Renal cortical epithelial cell (primary cell): ENCODE measurements around the gene TALDO1. TPM values are rescaled to one million over a fixed set of nuclear protein-coding genes. Genes with fewer than 3 reads are reported as not detected.

ENCODE experiments used
- DNase-seq: peaks from one replicate; pipeline ENCODE4 v3.0.0-alpha.2; 2011; ENCODE audit warnings: low read depth
- total RNA-seq: library from RNA; depleted of rRNA; stranded (reverse); fragments of >200 nt; gene quantifications from 2 replicates; pipeline ENCODE4 v1.2.3, GENCODE V29; 2014

Gene TALDO1
- total RNA-seq, 1 donor from 2014 or later: 188 TPM

- no peak for DNase-seq
Measured at GRCh38 chr11:714436-714835, 32.8 kb upstream of the TALDO1 start.

- no peak for DNase-seq
Measured at GRCh38 chr11:719214-720016, 27.8 kb upstream of the TALDO1 start.

GRCh38 chr11:720017-720641 lies 27.1 kb upstream of the TALDO1 start:
- DNase-seq: no peak

- no peak for DNase-seq
Measured at GRCh38 chr11:720642-721246, 26.5 kb upstream of the TALDO1 start.

GRCh38 chr11:721247-721740 lies 26.0 kb upstream of the TALDO1 start:
- DNase-seq: no peak

- DNase-seq: no peak
Measured at GRCh38 chr11:721741-722345, 25.4 kb upstream of the TALDO1 start.

GRCh38 chr11:722346-722811 lies 24.9 kb upstream of the TALDO1 start:
- DNase-seq: no peak

- DNase-seq: peak; percentile 55
Measured at GRCh38 chr11:723120-723883, 24.0 kb upstream of the TALDO1 start.

- DNase-seq: no peak
Measured at GRCh38 chr11:724049-724777, 23.1 kb upstream of the TALDO1 start.

- DNase-seq: no peak
Measured at GRCh38 chr11:724778-725386, 22.4 kb upstream of the TALDO1 start.

- no peak for DNase-seq
Measured at GRCh38 chr11:725624-726202, 21.6 kb upstream of the TALDO1 start.

- no peak for DNase-seq
Measured at GRCh38 chr11:726278-727220, 20.7 kb upstream of the TALDO1 start.

- DNase-seq: no peak
Measured at GRCh38 chr11:727281-727701, 20.0 kb upstream of the TALDO1 start.

GRCh38 chr11:727859-728748 lies 19.2 kb upstream of the TALDO1 start:
- DNase-seq: peak; percentile 94

- DNase-seq: no peak
Measured at GRCh38 chr11:728901-729491, 18.3 kb upstream of the TALDO1 start.

GRCh38 chr11:729492-730074 lies 17.7 kb upstream of the TALDO1 start:
- DNase-seq: no peak

- no peak for DNase-seq
Measured at GRCh38 chr11:733072-733471, 14.2 kb upstream of the TALDO1 start.
